H9 (cell line): ENCODE measurements around the gene C5AR1. TPM values are rescaled to one million over a fixed set of nuclear protein-coding genes. Genes with fewer than 3 reads are reported as not detected.
"Not testable (repeated sequence)": the region's sequence is repeated elsewhere in the genome, so short reads cannot be mapped to it uniquely, and the experiment has no call there.

Experiments used
- DNase-seq: peaks from one replicate; pipeline ENCODE4 v3.0.0-alpha.2; 2017
- H2AFZ ChIP-seq: one replicate; pipeline ENCODE4 v1.6.1; 2013; ENCODE audit warnings: mild to moderate bottlenecking, low read length, control low read depth, moderate library complexity
- H2AK5ac ChIP-seq: 2 replicates; pipeline ENCODE4 v1.6.1; 2013; ENCODE audit warnings: low read length, control low read depth, mixed read lengths; ENCODE audit not compliant: insufficient read length
- H2BK120ac ChIP-seq: one replicate; pipeline ENCODE4 v1.6.1; 2013; ENCODE audit warnings: low read depth, mild to moderate bottlenecking, low read length, control low read depth, inconsistent platforms; ENCODE audit not compliant: poor library complexity, severe bottlenecking
- H2BK12ac ChIP-seq: 2 replicates; pipeline ENCODE4 v1.6.1; 2013; ENCODE audit warnings: low read length, control low read depth, mixed read lengths, low read depth; ENCODE audit not compliant: insufficient read length
- H2BK15ac ChIP-seq: 2 replicates; pipeline ENCODE4 v1.6.1; 2013; ENCODE audit warnings: low read depth, low read length, control low read depth
- H2BK20ac ChIP-seq: one replicate; pipeline ENCODE4 v1.6.1; 2013; ENCODE audit warnings: low read depth, mild to moderate bottlenecking, low read length, control low read depth, inconsistent platforms; ENCODE audit not compliant: poor library complexity, severe bottlenecking
- H2BK5ac ChIP-seq: 2 replicates; pipeline ENCODE4 v1.6.1; 2013; ENCODE audit warnings: low read length, control low read depth, mixed read lengths; ENCODE audit not compliant: insufficient read length
- H3K14ac ChIP-seq: 2 replicates; pipeline ENCODE4 v1.6.1; 2013; ENCODE audit warnings: low read length, control low read depth; ENCODE audit not compliant: insufficient read depth
- H3K18ac ChIP-seq: 2 replicates; pipeline ENCODE4 v1.6.1; 2013; ENCODE audit warnings: low read depth, mild to moderate bottlenecking, mixed read lengths, low read length, control low read depth; ENCODE audit not compliant: insufficient read length
- H3K23ac ChIP-seq: 2 replicates; pipeline ENCODE4 v1.6.1; 2013; ENCODE audit warnings: low read length, control low read depth, mixed read lengths, low read depth; ENCODE audit not compliant: insufficient read length
- H3K23me2 ChIP-seq: 2 replicates; pipeline ENCODE4 v1.6.1; 2013; ENCODE audit warnings: low read depth, mild to moderate bottlenecking, mixed read lengths, low read length, control low read depth; ENCODE audit not compliant: insufficient read length, poor library complexity, severe bottlenecking
- H3K27ac ChIP-seq: 2 replicates; pipeline ENCODE4 v1.5.1; 2013; ENCODE audit warnings: low read length, control low read depth, mixed read lengths, low read depth; ENCODE audit not compliant: insufficient read length
- H3K27me3 ChIP-seq: 2 replicates; pipeline ENCODE4 v1.6.1; 2013; ENCODE audit warnings: low read length, control low read depth, inconsistent platforms; ENCODE audit not compliant: insufficient read depth
- H3K4ac ChIP-seq: 2 replicates; pipeline ENCODE4 v1.6.1; 2013; ENCODE audit warnings: low read depth, mild to moderate bottlenecking, control low read depth, inconsistent platforms, low read length, moderate library complexity
- H3K4me1 ChIP-seq: 2 replicates; pipeline ENCODE4 v1.6.1; 2013; ENCODE audit warnings: low read length, control low read depth, inconsistent platforms; ENCODE audit not compliant: insufficient read depth
- H3K4me2 ChIP-seq: 2 replicates; pipeline ENCODE4 v1.6.1; 2013; ENCODE audit warnings: low read length, control low read depth, mixed read lengths; ENCODE audit not compliant: insufficient read length, insufficient read depth
- H3K56ac ChIP-seq: 2 replicates; pipeline ENCODE4 v1.6.1; 2013; ENCODE audit warnings: low read depth, mild to moderate bottlenecking, mixed read lengths, low read length, control low read depth; ENCODE audit not compliant: insufficient read length
- H3K79me1 ChIP-seq: 2 replicates; pipeline ENCODE4 v1.6.1; 2013; ENCODE audit warnings: low read depth, mild to moderate bottlenecking, moderate library complexity, low read length, control low read depth, inconsistent platforms; ENCODE audit not compliant: insufficient read depth, poor library complexity, severe bottlenecking
- H3K79me2 ChIP-seq: 2 replicates; pipeline ENCODE4 v1.6.1; 2013; ENCODE audit warnings: low read length, control low read depth, inconsistent platforms; ENCODE audit not compliant: insufficient read depth
- H3K9ac ChIP-seq: 2 replicates; pipeline ENCODE4 v1.6.1; 2013; ENCODE audit warnings: low read length, control low read depth, mixed read lengths; ENCODE audit not compliant: insufficient read length; ENCODE audit errors: extremely low read depth
- H3K9me3 ChIP-seq: one replicate; pipeline ENCODE4 v1.6.1; 2013; ENCODE audit warnings: low read depth, low read length, inconsistent platforms; ENCODE audit not compliant: control insufficient read depth
- H3T11ph ChIP-seq: one replicate; pipeline ENCODE4 v1.6.1; 2013; ENCODE audit warnings: mild to moderate bottlenecking, low read length, control low read depth, inconsistent platforms
- H4K20me1 ChIP-seq: one replicate; pipeline ENCODE4 v1.6.1; 2013; ENCODE audit not compliant: control insufficient read depth, insufficient read length, insufficient read depth
- H4K5ac ChIP-seq: 2 replicates; pipeline ENCODE4 v1.6.1; 2013; ENCODE audit warnings: low read depth, mild to moderate bottlenecking, mixed read lengths, low read length, control low read depth; ENCODE audit not compliant: insufficient read length
- H4K8ac ChIP-seq: replicated peaks from 2 replicates; pipeline ENCODE4 v1.6.1; 2013; ENCODE audit warnings: low read length, control low read depth, mixed read lengths, low read depth; ENCODE audit not compliant: insufficient read length
- H4K91ac ChIP-seq: 2 replicates; pipeline ENCODE4 v1.6.1; 2013; ENCODE audit warnings: low read depth, mild to moderate bottlenecking, moderate library complexity, mixed read lengths, low read length, control low read depth; ENCODE audit not compliant: insufficient read length
- H3K27ac Mint-ChIP-seq, 3 experiments: 2 replicates in 2 of 3; 3 replicates in 1 of 3; pipeline ENCODE4 v1.8.0; 2020 to 2021; ENCODE audit warnings: mixed read lengths in 3 of 3, mild to moderate bottlenecking in 1 of 3, moderate library complexity in 1 of 3
- H3K27me3 Mint-ChIP-seq: 2 replicates; pipeline ENCODE4 v1.8.0; 2021; ENCODE audit warnings: low read depth, mild to moderate bottlenecking, moderate library complexity, mixed read lengths
- H3K36me3 Mint-ChIP-seq, 3 experiments: 2 replicates in 2 of 3; 3 replicates in 1 of 3; pipeline ENCODE4 v1.8.0; 2020 to 2021; ENCODE audit warnings: low read depth in 3 of 3, mixed read lengths in 3 of 3; ENCODE audit not compliant: insufficient read depth in 1 of 3
- H3K4me1 Mint-ChIP-seq, 2 experiments: 2 replicates each; pipeline ENCODE4 v1.8.0; 2020; ENCODE audit warnings: mixed read lengths in 2 of 2
- H3K4me3 Mint-ChIP-seq, 2 experiments: 2 replicates in 1 of 2; 3 replicates in 1 of 2; pipeline ENCODE4 v1.8.0; 2020 to 2021; ENCODE audit warnings: mild to moderate bottlenecking in 2 of 2, mixed read lengths in 2 of 2, moderate library complexity in 1 of 2
- H3K9me3 Mint-ChIP-seq, 2 experiments: 2 replicates in 1 of 2; 3 replicates in 1 of 2; pipeline ENCODE4 v1.8.0; 2020; ENCODE audit warnings: mild to moderate bottlenecking in 2 of 2, mixed read lengths in 2 of 2, moderate library complexity in 1 of 2
- WGBS: extraction: QIAGEN DNeasy Blood & Tissue Kit; methylation state at CpG from one replicate; pipeline ENCODE4 v1.1.7; 2013; ENCODE audit warnings: missing lambda C conversion rate, low lambda C conversion rate, mixed read lengths; ENCODE audit not compliant: insufficient read length; ENCODE audit errors: extremely low coverage; 5-methylcytosine and 5-hydroxymethylcytosine counted together
- total RNA-seq: library from RNA; stranded (reverse); gene quantifications from 2 replicates; pipeline ENCODE4 v1.2.1, GENCODE V29; 2021
- TF ChIP-seq, protein P1 (sequence below): fragments of 200-600 bp; sonication (generic); conservative IDR thresholded peaks from 3 replicates; pipeline ENCODE4 v1.8.0; 2021; ENCODE audit warnings: antibody characterized with exemption, mild to moderate bottlenecking

C5AR1 gene
- total RNA-seq, 1 experiment from 2014 or later, result 1.8 TPM

GRCh38 chr19:47275791-47276461 is 33.7 kb upstream of the C5AR1 start:
- peaks cover 13% of the 10 kb centered on the region for H3K27me3 Mint-ChIP-seq
- no peak for DNase-seq
- Histone ChIP-seq H4K5ac (no peak overlapping the region), H2BK15ac (no peak overlapping the region), H2AK5ac (no peak overlapping the region), H3K79me1 (no peaks in the 10 kb centered on the region), H3K14ac (no peak overlapping the region), H3K79me2 (no peaks in the 10 kb centered on the region), H4K8ac (no peak overlapping the region), H3T11ph (no peak overlapping the region), H2BK5ac (no peak overlapping the region), H4K20me1 (no peaks in the 10 kb centered on the region), H2BK12ac (no peak overlapping the region), H3K27ac (no peak overlapping the region), H3K23ac (no peak overlapping the region), H3K4me2 (no peak overlapping the region), H3K18ac (no peak overlapping the region), H2AFZ (no peak overlapping the region), H3K23me2 (peaks cover 17% of the 10 kb centered on the region), H3K9me3 (no peaks in the 10 kb centered on the region), H2BK20ac (no peak overlapping the region), H2BK120ac (no peak overlapping the region), H3K56ac (no peak overlapping the region), H3K4me1 (peaks cover 5% of the 10 kb centered on the region), H3K9ac (no peak overlapping the region), H4K91ac (no peak overlapping the region), H3K4ac (no peak overlapping the region), H3K27me3 (no peaks in the 10 kb centered on the region)
- H3K27ac Mint-ChIP-seq, result no peak overlapping the region; a peak in 2 of 7 replicates
- peaks cover 2 to 14% (median 14%) of the 10 kb centered on the region in 3 experiments; a peak in 5 of 7 replicates for H3K36me3 Mint-ChIP-seq
- no peaks in the 10 kb centered on the region for H3K9me3 Mint-ChIP-seq
- peak overlapping the region; percentile 68 to 82 for H3K4me3 Mint-ChIP-seq
- peaks cover 20 to 27% of the 10 kb centered on the region in 2 experiments for H3K4me1 Mint-ChIP-seq
- TF ChIP-seq, protein P1, sequence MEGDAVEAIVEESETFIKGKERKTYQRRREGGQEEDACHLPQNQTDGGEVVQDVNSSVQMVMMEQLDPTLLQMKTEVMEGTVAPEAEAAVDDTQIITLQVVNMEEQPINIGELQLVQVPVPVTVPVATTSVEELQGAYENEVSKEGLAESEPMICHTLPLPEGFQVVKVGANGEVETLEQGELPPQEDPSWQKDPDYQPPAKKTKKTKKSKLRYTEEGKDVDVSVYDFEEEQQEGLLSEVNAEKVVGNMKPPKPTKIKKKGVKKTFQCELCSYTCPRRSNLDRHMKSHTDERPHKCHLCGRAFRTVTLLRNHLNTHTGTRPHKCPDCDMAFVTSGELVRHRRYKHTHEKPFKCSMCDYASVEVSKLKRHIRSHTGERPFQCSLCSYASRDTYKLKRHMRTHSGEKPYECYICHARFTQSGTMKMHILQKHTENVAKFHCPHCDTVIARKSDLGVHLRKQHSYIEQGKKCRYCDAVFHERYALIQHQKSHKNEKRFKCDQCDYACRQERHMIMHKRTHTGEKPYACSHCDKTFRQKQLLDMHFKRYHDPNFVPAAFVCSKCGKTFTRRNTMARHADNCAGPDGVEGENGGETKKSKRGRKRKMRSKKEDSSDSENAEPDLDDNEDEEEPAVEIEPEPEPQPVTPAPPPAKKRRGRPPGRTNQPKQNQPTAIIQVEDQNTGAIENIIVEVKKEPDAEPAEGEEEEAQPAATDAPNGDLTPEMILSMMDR, result no peak
- WGBS, result no CpG with 5 or more reads among the region's 13 CpGs

DNA sequence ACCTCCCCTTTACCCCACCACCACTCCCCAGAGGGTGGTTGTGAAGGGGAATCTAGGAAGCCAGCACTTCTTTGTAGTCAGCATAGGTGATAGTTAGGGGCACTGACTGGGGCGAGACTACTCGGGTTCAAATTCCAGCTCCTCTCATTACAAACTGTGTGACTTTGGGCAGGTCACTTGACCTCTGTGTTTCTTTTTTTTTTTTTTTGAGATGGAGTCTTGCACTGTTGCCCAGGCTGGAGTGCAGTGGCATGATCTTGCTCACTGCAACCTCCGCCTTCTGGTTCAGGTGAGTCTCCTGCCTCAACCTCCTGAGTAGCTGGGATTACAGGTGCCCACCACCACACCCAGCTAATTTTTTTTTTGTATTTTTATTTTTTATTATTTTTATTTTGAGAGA is 33.1 kb upstream of the C5AR1 start:
- H3K27ac ChIP-seq, result not testable (repeated sequence)

More for the DNA sequence above, 33.1 kb upstream of the C5AR1 start:
- not testable (repeated sequence) for H3K9me3 Mint-ChIP-seq, H3K79me1 ChIP-seq, H2AFZ ChIP-seq, H2BK5ac ChIP-seq, H4K91ac ChIP-seq, H2BK12ac ChIP-seq, H3K9ac ChIP-seq, H3K23ac ChIP-seq, H2BK20ac ChIP-seq, H3K56ac ChIP-seq, H3K9me3 ChIP-seq, H3K79me2 ChIP-seq, H3T11ph ChIP-seq, H2BK15ac ChIP-seq, H4K5ac ChIP-seq, H4K8ac ChIP-seq, H3K4me2 ChIP-seq, H3K18ac ChIP-seq, H3K27me3 ChIP-seq, H3K4me1 ChIP-seq, H3K4me3 Mint-ChIP-seq, DNase-seq, H3K14ac ChIP-seq, H3K27ac Mint-ChIP-seq, H4K20me1 ChIP-seq, H2BK120ac ChIP-seq, H3K4ac ChIP-seq, H2AK5ac ChIP-seq
- WGBS, result no CpG with 5 or more reads among the region's 3 CpGs
- peaks cover 2 to 11% (median 8%) of the 10 kb centered on the region in 3 experiments; a peak in 4 of 7 replicates for H3K36me3 Mint-ChIP-seq
- peaks cover 20 to 24% of the 10 kb centered on the region in 2 experiments for H3K4me1 Mint-ChIP-seq
- peaks cover 13% of the 10 kb centered on the region for H3K27me3 Mint-ChIP-seq
- peaks cover 17% of the 10 kb centered on the region for H3K23me2 ChIP-seq
